Cardiac septum (tissue), 1 donor: ENCODE measurements around the gene UBL3. TPM values are rescaled to one million over a fixed set of nuclear protein-coding genes. Genes with fewer than 3 reads are reported as not detected.

Experiments
- DNase-seq: peaks from one replicate; pipeline ENCODE4 v3.0.0-alpha.2; 2020; ENCODE audit warnings: low spot score
- intact Hi-C: fragments of 100-400 bp; cut with DNase I; formaldehyde crosslinking; loops from one replicate; pipeline ENCODE4 v1.14.0; 2022
- total RNA-seq: library from RNA; stranded (reverse); fragmentation: NEBNext Ultra II Directional; extraction: Animal tissue kit (Norgen Biotek cat#: 25700); gene quantifications from one replicate; pipeline ENCODE4 v1.2.1, GENCODE V29; 2021
- donor health status: DM: no; HTN: no; CAD: no.

Gene UBL3
- total RNA-seq, 1 donor from 2014 or later, result 24.1 TPM

- DNase-seq, result no peak
Measured at GRCh38 chr13:29817604-29818378, 32.6 kb downstream of the UBL3 start.

GRCh38 chr13:29816715-29817114 is 33.7 kb downstream of the UBL3 start:
- no peak for DNase-seq
- intact Hi-C loops, result no loop called here

More at GRCh38 chr13:29817604-29818378, 32.6 kb downstream of the UBL3 start:
- intact Hi-C loops, result no loop called here

- DNase-seq, result no peak
- intact Hi-C loops, result no loop called here
Measured at GRCh38 chr13:29815336-29815735, 35.1 kb downstream of the UBL3 start.

GRCh38 chr13:29810898-29811297 is 39.5 kb downstream of the UBL3 start:
- intact Hi-C loops, result no loop called here
- no peak for DNase-seq

- DNase-seq, result no peak
- intact Hi-C loops, result no loop called here
Measured at GRCh38 chr13:29810145-29810742, 40.2 kb downstream of the UBL3 start.

GRCh38 chr13:29808264-29808663 is 42.2 kb downstream of the UBL3 start:
- intact Hi-C loops, result no loop called here
- DNase-seq, result no peak

- intact Hi-C loops, result no loop called here
- DNase-seq, result no peak
Measured at GRCh38 chr13:29805994-29806979, 44.1 kb downstream of the UBL3 start.

GRCh38 chr13:29803221-29803620 is 47.2 kb downstream of the UBL3 start:
- intact Hi-C loops, result no loop called here
- DNase-seq, result no peak

GRCh38 chr13:29802621-29803020 is 47.8 kb downstream of the UBL3 start:
- no peak for DNase-seq
- intact Hi-C loops, result no loop called here

GRCh38 chr13:29801737-29802305 is 48.6 kb downstream of the UBL3 start:
- DNase-seq, result no peak
- intact Hi-C loops, result no loop called here

GRCh38 chr13:29801102-29801501 is 49.3 kb downstream of the UBL3 start:
- no peak for DNase-seq
- intact Hi-C loops, result no loop called here

GRCh38 chr13:29800687-29801086 is 49.7 kb downstream of the UBL3 start:
- intact Hi-C loops, result no loop called here
- no peak for DNase-seq

- no peak for DNase-seq
- intact Hi-C loops, result no loop called here
Measured at GRCh38 chr13:29799041-29799440, 51.4 kb downstream of the UBL3 start.

GRCh38 chr13:29791997-29792780 is 58.2 kb downstream of the UBL3 start:
- no peak for DNase-seq
- intact Hi-C loops, result no loop called here

GRCh38 chr13:29791508-29791907 is 58.9 kb downstream of the UBL3 start:
- intact Hi-C loops, result no loop called here
- no peak for DNase-seq

GRCh38 chr13:29786698-29787097 is 63.7 kb downstream of the UBL3 start:
- no peak for DNase-seq
- intact Hi-C loops, result no loop called here

- intact Hi-C loops, result no loop called here
- DNase-seq, result no peak
Measured at GRCh38 chr13:29785978-29786377, 64.4 kb downstream of the UBL3 start.

GRCh38 chr13:29782798-29783197 is 67.6 kb downstream of the UBL3 start:
- intact Hi-C loops, result no loop called here
- DNase-seq, result no peak

GRCh38 chr13:29774830-29775229 is 75.6 kb downstream of the UBL3 start:
- intact Hi-C loops, result loop anchor here (5.0 kb wide), 1 partner anchor 67 kb away; no protein-coding TSS in a partner anchor
- DNase-seq, result no peak
